Small intestine (tissue), 7 donors: ENCODE data around the gene BRMS1. TPM values are rescaled to one million over a fixed set of nuclear protein-coding genes. Genes with fewer than 3 reads are reported as not detected.

Source experiments
- DNase-seq, 2 donors: peaks; one replicate each; pipeline versions ENCODE4 v3.0.0 to v3.0.0-alpha.2; 2013
- FAIRE-seq: peaks from 2 replicates; lab custom pipeline; 2012; peaks lifted over from hg19 to GRCh38; lab: Jason Lieb, UNC
- H3K27ac ChIP-seq, 3 donors: one replicate each; pipeline ENCODE4 v1.5.1; 2013; ENCODE audit warnings: low read length in 2 of 3, mild to moderate bottlenecking in 2 of 3, control low read depth in 1 of 3, inconsistent platforms in 1 of 3, low read depth in 1 of 3, moderate library complexity in 1 of 3
- H3K27me3 ChIP-seq, 3 donors: one replicate each; pipeline ENCODE4 v1.6.1; 2013; ENCODE audit warnings: low read length in 3 of 3, inconsistent platforms in 1 of 3; ENCODE audit not compliant: control insufficient read depth in 3 of 3, insufficient read depth in 3 of 3
- H3K36me3 ChIP-seq, 3 donors: one replicate each; pipeline ENCODE4 v1.6.1; 2013; ENCODE audit warnings: low read length in 3 of 3, inconsistent platforms in 1 of 3, low read depth in 1 of 3, mild to moderate bottlenecking in 1 of 3, moderate library complexity in 1 of 3; ENCODE audit not compliant: control insufficient read depth in 3 of 3, insufficient read depth in 2 of 3
- H3K4me1 ChIP-seq, 3 donors: one replicate each; pipeline ENCODE4 v1.6.1; 2013; ENCODE audit warnings: low read length in 2 of 3, inconsistent platforms in 1 of 3, low read depth in 1 of 3, mild to moderate bottlenecking in 1 of 3, moderate library complexity in 1 of 3; ENCODE audit not compliant: control insufficient read depth in 3 of 3, insufficient read depth in 2 of 3
- H3K4me3 ChIP-seq, 3 donors: one replicate each; pipeline ENCODE4 v1.5.1; 2013; ENCODE audit warnings: low read length in 3 of 3, control low read depth in 1 of 3, inconsistent platforms in 1 of 3, low read depth in 1 of 3, mild to moderate bottlenecking in 1 of 3, moderate library complexity in 1 of 3
- H3K9me3 ChIP-seq, 2 donors: one replicate each; pipeline ENCODE4 v1.6.1; 2013; ENCODE audit warnings: low read depth in 1 of 2, low read length in 1 of 2; ENCODE audit not compliant: control insufficient read depth in 2 of 2, insufficient read depth in 1 of 2
- WGBS, 3 donors: extraction: QIAGEN DNeasy Blood & Tissue Kit; methylation state at CpG; one replicate each; pipeline ENCODE4 v1.1.7; 2013; 5-methylcytosine and 5-hydroxymethylcytosine counted together
- polyA plus RNA-seq, 4 donors: library from polyadenylated mRNA; stranded (reverse) in 3 of 4; unstranded in 1 of 4; fragments of 200-250 nt in 3 of 4; fragments of 120-200 nt in 1 of 4; gene quantifications; one replicate each; pipeline versions ENCODE4 v1.2.1 to v1.2.3, GENCODE V29; 2013
- donor health status: healthy with polysubstance abuse.
- donor health status: control.
- donor health status: control.
- donor health status: Bipolar disorder and iron deficiency.
- donor health status: healthy.

BRMS1 gene
- polyA plus RNA-seq, 4 donors = 33.5 to 77.5 (median 72.7) TPM

DNA sequence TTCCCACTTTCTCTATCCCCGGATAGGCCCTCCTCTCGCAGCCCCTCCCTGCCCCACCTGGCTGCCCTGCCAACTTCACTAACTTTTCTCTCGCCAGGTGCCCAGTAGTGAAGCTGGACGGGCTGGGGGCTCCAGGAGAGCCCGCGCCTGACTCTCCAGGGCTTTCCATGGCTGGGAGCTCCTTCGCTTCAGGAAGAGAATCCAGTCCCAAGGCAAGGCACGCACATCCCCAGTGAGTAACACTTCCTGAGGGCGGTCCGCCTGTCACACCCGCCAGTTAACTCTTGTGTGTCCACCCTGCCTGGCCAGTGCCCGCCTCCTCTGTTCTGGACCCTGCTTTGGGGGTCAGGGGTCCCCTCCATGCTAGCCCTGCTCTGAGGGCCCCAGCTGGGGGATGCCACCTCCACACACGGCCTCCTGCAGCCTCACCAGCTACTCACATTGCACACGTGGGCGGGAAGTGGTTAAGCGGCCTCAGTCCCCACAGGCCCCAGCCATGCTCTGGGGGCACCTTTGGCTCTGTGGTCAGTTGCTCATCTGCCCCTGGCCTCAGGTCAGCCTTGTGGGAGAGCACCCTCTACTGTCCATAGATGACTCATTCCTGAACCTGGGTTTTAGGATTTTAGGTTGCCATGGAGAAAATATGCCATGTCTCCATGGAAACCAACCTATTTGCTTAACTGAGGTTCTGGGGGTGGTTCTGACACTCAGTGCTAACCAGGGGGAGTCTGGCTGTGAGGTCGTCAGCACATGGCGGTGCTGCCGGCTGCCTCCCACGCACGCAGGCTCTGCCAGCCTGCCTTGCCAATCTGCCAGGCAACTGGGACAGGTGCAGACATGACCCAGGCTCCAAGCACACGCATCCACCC, 8.4 kb downstream of the BRMS1 start, which contains the start of gene RIN1:
Gene RIN1 (minus strand): TSS at position 201 of the 869 bp plus-strand sequence. CDS start 32 bp downstream, at position 169.
- Histone ChIP-seq H3K27ac (peak within 1 kb of the TSS; percentile 48 to 86 (median 55)), H3K9me3 (no peaks in the 10 kb centered on the region), H3K4me1 (peaks cover 0 to 17% (median 0%) of the 10 kb centered on the region in 3 donors), H3K36me3 (peaks cover 5 to 77% (median 8%) of the 10 kb centered on the region in 3 donors), H3K4me3 (peak within 1 kb of the TSS; percentile 57 to 71 (median 65)), H3K27me3 (no peaks in the 10 kb centered on the region)
- FAIRE-seq (no peak), DNase-seq (peak; percentile 70 to 79)
- WGBS, 3 donors = 11 to 12% (median 11%) methylated on average over 22 of the region's 22 CpGs

GRCh38 chr11:66335531-66336233, 9.2 kb downstream of the BRMS1 start:
- H3K4me3 ChIP-seq = peak overlapping the region; percentile 57 to 71 (median 65)
- 9 to 19% (median 13%) methylated on average over 31 to 35 of the region's 35 CpGs for WGBS, 3 donors
- no peaks in the 10 kb centered on the region for H3K27me3 ChIP-seq
- DNase-seq (peak in 1 of 2 donors; percentile 41), FAIRE-seq (no peak)
- H3K9me3 ChIP-seq = no peaks in the 10 kb centered on the region
- peaks cover 0 to 72% (median 8%) of the 10 kb centered on the region in 3 donors for H3K36me3 ChIP-seq
- peaks cover 0 to 17% (median 0%) of the 10 kb centered on the region in 3 donors for H3K4me1 ChIP-seq
- H3K27ac ChIP-seq = peak overlapping the region; percentile 48 to 86 (median 55)

DNA sequence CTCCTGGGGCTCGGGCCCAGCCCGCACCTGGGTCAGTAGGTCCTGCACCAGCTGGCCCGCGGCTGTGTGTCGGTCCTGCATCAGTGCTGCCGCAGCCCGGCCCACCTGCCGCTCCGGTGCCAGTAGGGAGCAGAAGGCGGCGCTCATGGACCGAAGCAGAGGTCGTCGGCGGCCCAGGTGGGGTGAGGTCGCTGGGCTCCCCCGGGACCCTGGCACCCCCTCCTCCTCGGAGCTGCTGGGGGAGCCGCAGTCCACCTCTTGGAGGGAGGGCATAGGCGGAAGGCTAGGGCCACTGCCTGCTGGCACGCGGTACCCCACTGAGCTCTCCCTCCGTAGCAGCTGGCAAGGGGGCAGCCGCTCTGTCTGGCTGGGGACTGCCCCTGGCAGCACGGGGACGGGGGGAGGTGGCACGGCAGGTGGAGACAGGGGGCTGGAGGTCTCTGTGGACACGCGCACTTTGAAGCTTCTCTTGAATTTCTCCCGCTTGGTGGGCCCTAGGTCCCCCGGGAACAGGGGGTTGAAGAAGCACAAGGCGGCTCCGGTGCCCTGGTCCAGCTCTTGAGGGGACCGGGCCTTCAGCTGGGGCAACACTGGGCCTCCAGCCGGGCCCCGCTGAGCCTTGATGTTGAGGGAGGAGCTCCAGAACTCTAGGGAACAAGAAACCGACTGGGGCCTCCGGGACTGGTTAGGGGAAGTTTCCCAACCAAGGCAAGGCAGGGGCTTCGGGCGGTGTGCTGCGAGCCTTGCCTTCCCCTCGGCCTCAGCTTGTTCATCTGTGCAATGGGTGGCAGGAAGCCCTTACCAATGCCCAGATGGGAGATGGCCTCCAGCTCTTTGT, 10.1 kb downstream of the BRMS1 start:
- Histone ChIP-seq H3K36me3 (peaks cover 0 to 64% (median 5%) of the 10 kb centered on the region in 3 donors), H3K27ac (no peak overlapping the region)
- 85 to 91% (median 87%) methylated on average over 38 to 42 of the region's 42 CpGs for WGBS, 3 donors

DNA sequence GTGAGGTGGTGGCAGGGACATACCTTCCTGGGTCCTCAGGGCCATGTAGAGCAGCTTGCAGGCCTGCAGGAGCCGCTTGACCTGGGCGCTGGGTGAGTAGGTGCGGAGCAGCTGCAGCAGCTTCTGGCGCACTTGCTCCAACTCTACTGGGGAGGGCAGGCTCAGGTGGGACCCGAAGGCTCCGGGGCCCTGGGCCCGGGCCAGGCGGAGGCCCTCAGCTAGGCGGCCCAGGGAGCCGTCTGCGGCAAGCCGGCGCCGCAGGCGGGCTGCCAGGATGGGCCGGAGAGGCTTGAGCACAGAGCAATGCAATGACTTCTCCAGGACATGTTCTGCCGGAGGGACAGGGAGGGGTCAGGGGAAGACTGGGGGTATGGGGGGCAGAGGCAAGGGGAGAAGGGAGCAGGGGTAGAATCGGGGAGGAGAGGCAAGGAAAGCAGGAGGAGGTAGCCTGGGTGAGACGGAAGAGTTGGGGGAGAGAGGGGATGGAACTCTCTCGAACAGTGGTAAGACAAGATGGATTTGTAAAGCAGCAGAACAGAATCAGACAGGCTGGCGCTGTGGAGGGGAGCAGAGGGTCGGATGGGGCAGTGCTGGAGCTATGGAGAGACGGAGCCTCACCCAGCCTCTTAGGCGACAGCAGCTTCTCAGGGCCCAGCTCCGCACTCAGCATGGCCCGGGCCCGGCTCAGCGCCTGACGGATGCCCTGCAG, 10.9 kb downstream of the BRMS1 start:
- FAIRE-seq (no peak), DNase-seq (no peak)
- Histone ChIP-seq H3K4me1 (peaks cover 0 to 17% (median 0%) of the 10 kb centered on the region in 3 donors), H3K9me3 (no peaks in the 10 kb centered on the region), H3K36me3 (peaks cover 0 to 56% (median 5%) of the 10 kb centered on the region in 3 donors), H3K4me3 (no peak overlapping the region), H3K27ac (no peak overlapping the region), H3K27me3 (no peaks in the 10 kb centered on the region)
- 87 to 93% (median 90%) methylated on average over 27 to 29 of the region's 29 CpGs for WGBS, 3 donors

More for the DNA sequence above, 10.1 kb downstream of the BRMS1 start:
- no peak for DNase-seq
- H3K4me3 ChIP-seq = peak overlapping the region in 1 of 3 donors; percentile 71
- no peak for FAIRE-seq
- H3K9me3 ChIP-seq = no peaks in the 10 kb centered on the region
- peaks cover 0 to 17% (median 0%) of the 10 kb centered on the region in 3 donors for H3K4me1 ChIP-seq
- H3K27me3 ChIP-seq = no peaks in the 10 kb centered on the region

- Histone ChIP-seq H3K4me1 (peaks cover 0 to 17% (median 0%) of the 10 kb centered on the region in 3 donors), H3K9me3 (no peaks in the 10 kb centered on the region), H3K27ac (no peak overlapping the region), H3K27me3 (no peaks in the 10 kb centered on the region), H3K4me3 (no peak overlapping the region), H3K36me3 (peaks cover 0 to 49% (median 0%) of the 10 kb centered on the region in 3 donors)
- FAIRE-seq (no peak), DNase-seq (no peak)
- WGBS, 3 donors = 89 to 92% (median 91%) methylated on average over 19 of the region's 19 CpGs
These were observed 11.6 kb downstream of the BRMS1 start for GRCh38 chr11:66333220-66333877.

- H3K4me3 ChIP-seq = no peak overlapping the region
- peaks cover 0 to 41% (median 0%) of the 10 kb centered on the region in 3 donors for H3K36me3 ChIP-seq
- H3K9me3 ChIP-seq = no peaks in the 10 kb centered on the region
- no peak overlapping the region for H3K27ac ChIP-seq
- no peak for DNase-seq
- no peak for FAIRE-seq
- 79 to 87% (median 86%) methylated on average over 17 to 18 of the region's 18 CpGs for WGBS, 3 donors
- peaks cover 0 to 22% (median 0%) of the 10 kb centered on the region in 3 donors for H3K4me1 ChIP-seq
- H3K27me3 ChIP-seq = no peaks in the 10 kb centered on the region
These were observed 12.3 kb downstream of the BRMS1 start for GRCh38 chr11:66332371-66333219.
